T-helper 1 cell treated with Interleukin-12 subunit alpha and Interleukin-12 subunit beta and Interleukin-4 antibody, amounts not matched to agents 30 μg/mL and 1 μg/mL, for 36 hours (primary cell): ENCODE results near the gene NDNF.

Experiments
- H3K27ac Mint-ChIP-seq: one replicate; pipeline ENCODE4 v1.8.0; 2021; ENCODE audit warnings: mild to moderate bottlenecking, mixed read lengths
- H3K27me3 Mint-ChIP-seq: one replicate; pipeline ENCODE4 v1.8.0; 2021; ENCODE audit warnings: low read depth, mixed read lengths
- H3K36me3 Mint-ChIP-seq: one replicate; pipeline ENCODE4 v1.8.0; 2021; ENCODE audit warnings: low read depth, mixed read lengths
- H3K4me1 Mint-ChIP-seq: one replicate; pipeline ENCODE4 v1.8.0; 2021; ENCODE audit warnings: low read depth, mixed read lengths
- H3K4me3 Mint-ChIP-seq: one replicate; pipeline ENCODE4 v1.8.0; 2021; ENCODE audit warnings: mild to moderate bottlenecking, moderate library complexity, mixed read lengths
- H3K9me3 Mint-ChIP-seq: one replicate; pipeline ENCODE4 v1.8.0; 2021; ENCODE audit warnings: mixed read lengths

Gene NDNF

DNA sequence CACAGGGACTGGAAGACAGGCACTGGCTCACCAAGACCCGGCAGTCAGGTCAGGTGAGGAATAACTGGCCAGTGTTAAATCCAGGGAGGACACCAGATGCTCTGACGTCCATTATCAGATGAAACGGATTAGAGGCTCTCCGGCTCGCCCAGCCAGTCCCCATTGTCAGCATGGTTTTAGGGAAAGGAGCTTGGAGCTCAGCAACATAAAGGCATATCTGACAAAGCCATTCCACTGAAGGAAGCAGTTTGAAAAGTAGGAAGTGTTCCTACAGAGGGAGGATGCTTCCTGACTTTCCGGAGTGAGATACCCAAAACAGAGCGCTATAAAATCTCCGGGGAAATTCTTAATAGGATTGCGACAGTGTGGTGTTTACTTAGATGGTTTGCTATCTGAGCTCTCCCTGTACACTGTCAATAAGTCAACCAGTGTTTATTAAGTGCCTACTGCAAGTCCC lies 14.8 kb downstream of the NDNF start:
- no peaks in the 10 kb centered on the region for H3K36me3 Mint-ChIP-seq
- H3K9me3 Mint-ChIP-seq = no peaks in the 10 kb centered on the region
- no peak overlapping the region for H3K27ac Mint-ChIP-seq
- no peak overlapping the region for H3K4me3 Mint-ChIP-seq
- H3K4me1 Mint-ChIP-seq = peaks cover 5% of the 10 kb centered on the region
- peaks cover 63% of the 10 kb centered on the region for H3K27me3 Mint-ChIP-seq

DNA sequence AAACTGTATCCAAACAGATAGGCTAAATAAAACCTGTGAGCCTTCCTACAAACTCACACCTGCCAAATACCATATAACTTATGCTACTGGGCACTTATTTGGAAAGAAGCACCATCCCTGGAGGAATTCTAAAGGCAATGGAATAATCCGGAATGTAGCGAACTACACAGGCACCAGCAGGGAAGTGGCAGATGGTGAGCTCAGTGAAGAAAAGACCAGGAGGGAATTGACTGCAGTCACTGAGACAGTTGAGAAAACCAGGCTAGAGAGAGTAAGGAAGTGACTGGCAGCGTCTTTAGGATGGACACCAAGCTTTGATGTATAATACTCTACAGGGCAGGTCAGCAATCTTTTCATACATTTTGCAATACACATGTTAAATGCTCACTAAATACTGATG lies 16.3 kb downstream of the NDNF start:
- H3K27ac Mint-ChIP-seq = no peak overlapping the region
- H3K4me3 Mint-ChIP-seq = no peak overlapping the region
- H3K27me3 Mint-ChIP-seq = peaks cover 56% of the 10 kb centered on the region
- no peaks in the 10 kb centered on the region for H3K9me3 Mint-ChIP-seq
- H3K36me3 Mint-ChIP-seq = no peaks in the 10 kb centered on the region
- peaks cover 5% of the 10 kb centered on the region for H3K4me1 Mint-ChIP-seq

DNA sequence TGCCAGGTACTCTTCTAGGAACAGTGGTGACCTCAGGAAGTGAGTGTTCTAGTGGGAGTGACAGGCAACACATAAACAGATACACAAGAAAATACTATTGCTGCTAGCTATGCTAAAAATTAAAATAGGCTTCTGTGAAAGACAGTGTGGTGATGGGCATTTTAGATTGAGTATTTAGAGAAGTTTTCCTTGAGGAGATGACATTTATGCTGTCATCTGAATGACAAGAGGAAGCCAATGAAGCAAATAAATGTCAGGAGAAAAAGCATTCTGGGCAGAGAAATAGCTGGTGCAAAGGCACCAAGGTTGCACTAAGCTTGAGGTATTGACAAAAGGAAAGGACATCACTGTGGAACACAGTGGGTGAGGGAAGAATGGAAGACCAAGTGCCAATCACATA lies 18.0 kb downstream of the NDNF start:
- Mint-ChIP-seq H3K27ac (no peak overlapping the region), H3K4me1 (peaks cover 5% of the 10 kb centered on the region), H3K36me3 (no peaks in the 10 kb centered on the region), H3K4me3 (no peak overlapping the region), H3K27me3 (peaks cover 50% of the 10 kb centered on the region), H3K9me3 (no peaks in the 10 kb centered on the region)

DNA sequence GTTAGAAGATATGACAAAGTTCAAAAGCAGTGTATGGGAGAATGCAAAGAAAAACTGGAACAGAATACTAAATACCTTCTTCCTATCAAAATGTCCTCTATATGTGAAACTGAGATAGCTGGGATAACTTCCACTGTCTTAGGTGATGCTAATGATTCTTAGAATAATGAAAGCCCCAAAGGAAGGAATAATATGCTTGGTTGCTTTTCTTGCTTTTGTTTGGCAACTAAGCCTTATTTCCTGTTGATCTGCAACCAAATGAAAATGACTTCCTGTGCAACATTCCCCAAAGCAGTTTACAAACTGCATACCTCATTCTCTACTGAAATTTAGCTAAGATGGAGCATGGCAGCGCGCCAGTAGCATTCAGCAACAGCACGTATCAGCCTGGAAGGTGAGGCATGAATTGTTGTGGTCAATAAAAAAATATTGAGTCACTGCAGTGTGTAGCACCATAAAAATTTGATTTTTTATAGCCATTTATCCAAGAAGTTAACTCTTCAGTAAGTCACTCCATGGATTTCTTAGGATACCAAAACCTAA lies 18.7 kb downstream of the NDNF start:
- H3K4me1 Mint-ChIP-seq = peaks cover 5% of the 10 kb centered on the region
- H3K9me3 Mint-ChIP-seq = no peaks in the 10 kb centered on the region
- H3K4me3 Mint-ChIP-seq = no peak overlapping the region
- peaks cover 51% of the 10 kb centered on the region for H3K27me3 Mint-ChIP-seq
- no peaks in the 10 kb centered on the region for H3K36me3 Mint-ChIP-seq
- no peak overlapping the region for H3K27ac Mint-ChIP-seq

DNA sequence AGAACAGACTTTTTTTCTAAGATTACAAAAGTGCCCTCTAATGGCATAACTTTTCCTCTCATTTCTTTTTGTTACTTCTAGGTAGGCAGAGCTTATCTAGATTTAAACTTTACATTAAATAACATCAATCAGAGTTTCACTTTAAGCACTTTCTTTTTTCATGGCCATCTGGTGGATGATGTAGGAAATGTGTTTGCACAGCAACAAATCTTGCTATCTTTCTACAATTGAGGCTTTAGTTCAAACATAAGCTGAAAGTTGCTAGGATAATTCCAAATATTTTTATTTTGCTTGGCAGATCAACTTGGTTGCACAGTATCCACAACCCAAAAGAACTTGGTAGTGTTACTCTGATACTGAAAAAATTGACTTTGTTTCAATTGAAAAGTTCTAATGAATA lies 22.0 kb downstream of the NDNF start:
- Mint-ChIP-seq H3K4me3 (no peak overlapping the region), H3K9me3 (no peaks in the 10 kb centered on the region), H3K27me3 (peaks cover 40% of the 10 kb centered on the region), H3K4me1 (peaks cover 5% of the 10 kb centered on the region), H3K36me3 (no peaks in the 10 kb centered on the region), H3K27ac (no peak overlapping the region)

DNA sequence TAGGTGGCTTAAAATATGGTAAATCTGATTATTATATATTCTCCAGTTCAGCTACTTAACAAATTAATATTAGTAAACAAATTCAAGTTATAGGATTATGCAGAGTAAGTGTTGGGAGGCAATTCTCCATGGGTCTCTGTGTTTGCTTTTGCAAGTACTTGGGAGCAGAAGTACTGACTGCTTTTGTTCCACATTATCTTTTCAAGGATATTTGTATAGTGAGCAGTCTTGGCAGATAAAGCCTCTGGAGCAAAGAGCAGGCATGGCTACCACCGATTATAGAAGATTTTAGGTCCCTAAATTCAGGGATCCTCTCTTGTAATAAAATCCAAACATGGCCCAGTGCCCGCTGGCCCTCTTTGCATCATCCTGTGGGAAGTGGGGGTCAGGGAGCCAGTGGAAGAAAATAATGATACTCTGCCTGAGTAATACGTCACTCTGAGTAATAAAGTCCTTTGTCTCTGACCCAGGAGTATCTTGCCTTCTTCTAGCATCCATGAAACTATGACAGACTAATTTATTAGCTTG lies 23.2 kb downstream of the NDNF start:
- Mint-ChIP-seq H3K4me1 (peaks cover 5% of the 10 kb centered on the region), H3K9me3 (no peaks in the 10 kb centered on the region), H3K36me3 (no peaks in the 10 kb centered on the region), H3K4me3 (no peak overlapping the region), H3K27ac (no peak overlapping the region), H3K27me3 (peaks cover 36% of the 10 kb centered on the region)

DNA sequence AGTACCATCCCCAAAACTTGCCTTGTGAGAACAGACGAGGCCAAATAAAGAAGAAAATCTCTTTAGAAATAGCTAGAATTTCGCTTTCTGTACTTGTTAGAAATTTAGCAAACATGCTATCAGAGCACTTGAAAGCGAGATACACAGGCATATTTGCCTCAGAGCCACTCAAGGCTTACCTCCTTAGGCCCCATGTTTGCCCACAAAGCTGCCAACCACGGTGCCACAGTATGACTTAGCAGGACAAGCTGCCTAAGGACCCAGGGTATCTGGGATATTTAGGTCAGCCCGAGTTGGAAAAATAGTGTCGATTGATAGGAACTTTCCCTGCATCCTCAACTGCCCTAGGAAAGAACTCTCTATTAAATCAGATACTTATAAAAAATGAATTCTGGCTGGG lies 24.2 kb downstream of the NDNF start:
- H3K27me3 Mint-ChIP-seq = peaks cover 43% of the 10 kb centered on the region
- no peaks in the 10 kb centered on the region for H3K36me3 Mint-ChIP-seq
- H3K27ac Mint-ChIP-seq = no peak overlapping the region

DNA sequence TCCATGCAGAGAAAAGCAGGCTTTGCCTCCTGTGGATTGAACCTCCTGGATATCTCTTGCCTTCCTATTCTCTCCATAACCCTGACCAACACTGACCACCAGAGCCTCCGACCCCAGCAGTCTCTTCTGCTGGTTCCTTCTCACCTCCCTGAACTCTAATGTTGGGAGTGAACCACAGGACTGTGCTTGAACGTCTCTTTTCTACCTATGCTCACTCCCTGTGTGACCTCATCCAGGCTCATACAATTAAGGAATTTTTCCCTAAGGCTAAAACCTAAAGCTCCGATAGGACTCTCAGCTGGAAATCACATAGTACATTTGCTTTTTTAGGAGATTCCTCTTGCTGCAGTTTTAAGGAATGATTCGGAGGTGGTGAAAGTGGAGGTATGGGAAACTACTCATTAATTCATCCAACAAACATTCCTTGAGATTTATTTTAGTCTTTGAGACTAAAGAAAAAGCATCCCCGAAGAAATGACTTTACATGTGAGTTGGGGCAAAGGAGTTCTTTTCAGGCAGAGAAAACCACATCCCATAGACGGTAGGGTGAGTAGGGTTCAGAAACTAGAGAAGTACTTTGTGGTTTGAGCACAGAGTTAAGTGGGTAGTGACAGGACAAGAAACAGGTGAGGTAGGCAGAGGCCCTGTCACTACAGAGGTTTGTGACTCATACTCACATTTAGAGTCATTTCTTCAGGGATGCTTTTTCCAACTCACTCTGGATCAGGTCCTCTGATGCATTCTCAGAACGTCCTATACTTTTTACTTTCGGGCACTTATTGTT lies 30.8 kb downstream of the NDNF start:
- H3K36me3 Mint-ChIP-seq = no peaks in the 10 kb centered on the region
- H3K4me1 Mint-ChIP-seq = peaks cover 9% of the 10 kb centered on the region
- H3K27me3 Mint-ChIP-seq = peaks cover 38% of the 10 kb centered on the region
- no peaks in the 10 kb centered on the region for H3K9me3 Mint-ChIP-seq
- H3K4me3 Mint-ChIP-seq = no peak overlapping the region
- H3K27ac Mint-ChIP-seq = no peak overlapping the region

More for the DNA sequence above, 24.2 kb downstream of the NDNF start:
- no peak overlapping the region for H3K4me3 Mint-ChIP-seq
- H3K9me3 Mint-ChIP-seq = no peaks in the 10 kb centered on the region
- H3K4me1 Mint-ChIP-seq = no peaks in the 10 kb centered on the region

DNA sequence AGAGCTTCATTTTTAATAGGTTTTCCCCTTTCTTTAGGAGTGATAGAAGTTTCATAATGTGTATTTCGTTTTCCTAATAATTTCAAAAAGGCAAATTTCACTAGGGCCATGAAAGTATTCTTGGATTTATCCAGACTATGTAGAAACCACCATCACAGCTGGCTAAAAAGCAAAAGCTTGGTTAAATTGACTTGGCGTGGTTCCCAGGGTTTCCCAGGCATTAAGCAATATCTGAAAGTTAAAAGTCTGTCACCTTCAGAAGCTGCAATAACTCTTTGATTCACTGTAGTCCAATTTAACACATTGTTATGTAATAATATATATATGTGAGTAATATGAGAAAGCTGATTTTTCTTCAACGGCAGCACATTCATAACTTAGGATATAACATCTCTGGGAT lies 38.3 kb downstream of the NDNF start:
- Mint-ChIP-seq H3K9me3 (no peaks in the 10 kb centered on the region), H3K27me3 (peaks cover 22% of the 10 kb centered on the region), H3K27ac (no peak overlapping the region)

DNA sequence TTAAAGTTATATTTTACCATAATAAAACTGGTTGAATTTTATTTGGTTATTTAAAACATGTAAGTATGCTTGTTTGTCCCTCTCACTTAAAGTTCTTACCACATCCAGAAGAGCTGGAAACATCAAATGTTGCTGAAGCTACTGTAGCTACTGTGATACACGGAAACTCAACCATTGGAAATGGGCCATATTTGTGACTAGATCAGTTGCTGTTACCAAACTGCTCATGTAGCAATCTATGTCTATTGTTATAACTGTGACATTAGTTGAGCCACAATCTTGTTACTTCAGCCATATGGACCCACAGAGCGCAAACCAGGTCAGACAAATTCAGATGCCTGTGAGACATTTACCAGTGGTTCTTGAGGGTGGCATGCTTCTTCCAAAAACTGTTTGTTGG lies 41.6 kb downstream of the NDNF start:
- Mint-ChIP-seq H3K27me3 (peaks cover 21% of the 10 kb centered on the region), H3K4me3 (no peak overlapping the region), H3K4me1 (no peaks in the 10 kb centered on the region), H3K36me3 (no peaks in the 10 kb centered on the region), H3K9me3 (no peaks in the 10 kb centered on the region), H3K27ac (no peak overlapping the region)

More for the DNA sequence above, 38.3 kb downstream of the NDNF start:
- Mint-ChIP-seq H3K4me3 (no peak overlapping the region), H3K4me1 (no peaks in the 10 kb centered on the region), H3K36me3 (no peaks in the 10 kb centered on the region)

DNA sequence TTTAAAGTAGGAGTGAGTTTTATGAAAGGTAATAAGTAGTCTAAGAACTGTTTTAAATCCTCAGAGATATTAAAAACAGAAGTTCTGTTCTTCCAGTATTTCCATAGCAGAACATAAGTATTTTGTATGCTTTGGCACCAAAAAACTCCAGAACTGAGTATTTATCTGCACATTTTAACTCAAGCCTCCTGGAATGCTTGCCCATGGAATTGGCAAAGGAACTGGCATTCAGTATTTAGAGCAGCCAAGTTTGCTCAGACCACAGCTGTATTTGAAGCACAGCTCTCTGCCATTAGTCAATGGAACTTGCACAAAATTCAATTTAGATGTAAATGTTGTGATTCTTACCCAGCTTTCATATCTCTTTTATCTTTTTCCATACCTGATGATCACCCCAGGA lies 42.2 kb downstream of the NDNF start:
- peaks cover 25% of the 10 kb centered on the region for H3K27me3 Mint-ChIP-seq
- no peaks in the 10 kb centered on the region for H3K9me3 Mint-ChIP-seq
- no peak overlapping the region for H3K4me3 Mint-ChIP-seq
- no peaks in the 10 kb centered on the region for H3K36me3 Mint-ChIP-seq
- H3K4me1 Mint-ChIP-seq = no peaks in the 10 kb centered on the region
- H3K27ac Mint-ChIP-seq = no peak overlapping the region

DNA sequence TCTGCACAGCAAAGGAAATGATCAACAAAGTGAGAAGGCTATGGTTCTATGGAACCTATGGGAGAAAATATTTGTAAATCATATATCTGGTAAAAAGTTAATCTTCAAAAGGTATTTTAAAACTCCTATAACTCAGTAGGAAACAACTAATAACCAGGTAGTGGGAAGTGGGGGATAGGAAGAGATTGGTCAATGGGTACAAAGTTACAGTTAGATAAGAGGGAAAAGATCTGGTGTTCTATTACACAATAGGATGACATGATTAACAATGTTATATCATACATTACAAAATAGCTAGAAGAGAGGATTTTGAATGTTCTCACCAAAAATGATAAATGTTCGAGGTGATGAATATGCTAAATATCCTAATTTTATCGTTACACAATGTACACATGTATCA lies 46.3 kb downstream of the NDNF start:
- H3K27me3 Mint-ChIP-seq = peaks cover 19% of the 10 kb centered on the region
- H3K4me1 Mint-ChIP-seq = no peaks in the 10 kb centered on the region
- no peak overlapping the region for H3K27ac Mint-ChIP-seq

DNA sequence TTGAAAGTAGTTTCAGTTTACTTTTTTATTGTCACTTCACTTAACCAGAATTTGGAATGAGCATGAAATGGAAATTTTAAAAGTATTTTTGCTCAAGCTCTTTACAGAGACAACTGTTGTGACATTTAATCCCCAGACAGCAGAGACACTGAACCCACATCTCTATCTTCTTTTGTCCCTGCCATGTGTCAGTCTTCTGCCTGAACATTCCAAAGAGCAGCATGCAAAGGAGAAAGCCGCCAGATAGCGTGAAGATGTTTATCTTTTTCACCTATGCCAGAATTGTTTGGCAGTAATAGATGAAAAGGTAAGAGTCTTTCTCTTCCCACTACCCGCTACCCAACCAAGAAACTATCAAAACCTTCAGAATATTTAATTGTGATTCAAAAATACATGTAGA lies 46.8 kb downstream of the NDNF start:
- no peaks in the 10 kb centered on the region for H3K36me3 Mint-ChIP-seq
- peaks cover 16% of the 10 kb centered on the region for H3K27me3 Mint-ChIP-seq
- H3K27ac Mint-ChIP-seq = no peak overlapping the region
- no peaks in the 10 kb centered on the region for H3K4me1 Mint-ChIP-seq
- no peaks in the 10 kb centered on the region for H3K9me3 Mint-ChIP-seq
- no peak overlapping the region for H3K4me3 Mint-ChIP-seq

More for the DNA sequence above, 46.3 kb downstream of the NDNF start:
- Mint-ChIP-seq H3K9me3 (no peaks in the 10 kb centered on the region), H3K4me3 (no peak overlapping the region), H3K36me3 (no peaks in the 10 kb centered on the region)

DNA sequence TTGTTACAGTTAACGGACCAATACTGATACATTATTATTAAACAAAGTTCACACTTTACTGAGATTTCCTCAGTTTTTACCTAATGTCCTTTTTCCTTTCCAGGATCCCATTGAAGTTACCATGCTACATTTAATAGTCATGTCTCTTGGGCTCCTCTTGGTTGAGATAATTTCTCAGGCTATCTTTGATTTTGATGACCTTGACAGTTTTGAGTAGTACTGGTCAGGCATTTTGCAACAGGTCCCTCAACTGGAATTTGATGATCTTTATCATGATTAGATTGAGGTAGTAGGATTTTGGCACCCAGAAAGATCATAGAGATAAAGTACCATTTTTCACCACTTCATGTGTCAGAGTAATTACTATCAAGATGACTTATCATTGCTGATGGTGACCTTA lies 53.8 kb downstream of the NDNF start:
- H3K27me3 Mint-ChIP-seq = peaks cover 9% of the 10 kb centered on the region
- no peaks in the 10 kb centered on the region for H3K9me3 Mint-ChIP-seq
- H3K4me1 Mint-ChIP-seq = no peaks in the 10 kb centered on the region
- no peak overlapping the region for H3K27ac Mint-ChIP-seq
- no peaks in the 10 kb centered on the region for H3K36me3 Mint-ChIP-seq
- H3K4me3 Mint-ChIP-seq = no peak overlapping the region

DNA sequence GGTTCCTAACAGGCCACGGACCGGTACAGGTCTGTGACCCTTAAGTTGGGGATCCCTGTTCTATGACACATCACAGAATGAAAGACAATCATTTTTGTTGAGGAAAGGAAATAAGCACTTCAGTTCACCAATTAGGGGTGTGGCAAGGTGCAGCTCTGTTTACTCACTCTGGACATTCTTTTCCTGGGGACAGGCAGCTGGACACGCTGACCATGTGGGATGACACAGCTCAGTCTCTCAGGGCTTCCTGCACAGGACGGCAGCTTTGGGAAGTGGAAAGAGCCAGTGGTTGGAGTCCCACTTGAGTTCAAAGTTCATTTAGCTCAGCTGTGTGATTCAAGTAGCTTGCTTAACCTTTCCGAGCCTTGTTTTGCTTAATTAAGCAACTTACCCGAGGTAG lies 55.7 kb downstream of the NDNF start:
- no peaks in the 10 kb centered on the region for H3K4me1 Mint-ChIP-seq

More for the DNA sequence above, 55.7 kb downstream of the NDNF start:
- Mint-ChIP-seq H3K27ac (no peak overlapping the region), H3K36me3 (no peaks in the 10 kb centered on the region), H3K4me3 (no peak overlapping the region), H3K9me3 (no peaks in the 10 kb centered on the region), H3K27me3 (peaks cover 7% of the 10 kb centered on the region)
